Limb (tissue), 2 donors: ENCODE measurements around the gene STX7.

ENCODE experiments used
- DNase-seq, 2 donors: peaks; one replicate each; pipeline ENCODE4 v3.0.0-alpha.2; 2016; ENCODE audit errors: extremely low spot score in 2 of 2

The STX7 gene

GRCh38 chr6:132478266-132478665, 34.6 kb downstream of the STX7 start:
- DNase-seq, result no peak

- DNase-seq, result no peak
These were observed 36.2 kb downstream of the STX7 start for GRCh38 chr6:132476688-132477087.

- DNase-seq, result no peak
These were observed 37.0 kb downstream of the STX7 start for GRCh38 chr6:132475925-132476324.

- DNase-seq, result no peak
These were observed 41.1 kb downstream of the STX7 start for GRCh38 chr6:132471787-132472186.

- DNase-seq, result no peak
These were observed 46.0 kb downstream of the STX7 start for GRCh38 chr6:132466952-132467351.

- no peak for DNase-seq
These were observed 47.1 kb downstream of the STX7 start for GRCh38 chr6:132465530-132466485.

- no peak for DNase-seq
These were observed 48.2 kb downstream of the STX7 start for GRCh38 chr6:132464538-132465256.

GRCh38 chr6:132461958-132462357, 51.0 kb downstream of the STX7 start:
- no peak for DNase-seq

GRCh38 chr6:132459605-132459952, 53.3 kb downstream of the STX7 start:
- DNase-seq, result no peak

GRCh38 chr6:132458887-132459604, 53.9 kb downstream of the STX7 start:
- no peak for DNase-seq

- DNase-seq, result peak in 1 of 2 donors; percentile 58
These were observed 56.2 kb downstream of the STX7 start for GRCh38 chr6:132456700-132457143.

- no peak for DNase-seq
These were observed 66.1 kb downstream of the STX7 start for GRCh38 chr6:132446855-132447241.

GRCh38 chr6:132446141-132446854, 66.6 kb downstream of the STX7 start:
- DNase-seq, result no peak

GRCh38 chr6:132445201-132445951, 67.5 kb downstream of the STX7 start:
- DNase-seq, result no peak

GRCh38 chr6:132443206-132443605, 69.7 kb downstream of the STX7 start:
- no peak for DNase-seq

GRCh38 chr6:132430110-132430509, 82.8 kb downstream of the STX7 start:
- no peak for DNase-seq

GRCh38 chr6:132425176-132425575, 87.7 kb downstream of the STX7 start:
- no peak for DNase-seq

- DNase-seq, result no peak
These were observed 89.1 kb downstream of the STX7 start for GRCh38 chr6:132423839-132424238.

- no peak for DNase-seq
These were observed 94.5 kb downstream of the STX7 start for GRCh38 chr6:132418235-132418965.

GRCh38 chr6:132414761-132415160, 98.2 kb downstream of the STX7 start:
- no peak for DNase-seq
